Pancreas (tissue), 10 donors: ENCODE data around the gene CLDND2. TPM values are rescaled to one million over a fixed set of nuclear protein-coding genes. Genes with fewer than 3 reads are reported as not detected.

Experiments used
- ATAC-seq, 4 donors: fragments of 200-7000 bp; cut with Tn5 transposase; one replicate each; pipeline versions ENCODE4 v1.8.0 to v1.9.1; 2020; ENCODE audit warnings: mild to moderate bottlenecking in 4 of 4, moderate library complexity in 4 of 4
- DNase-seq, 6 donors: peaks; one replicate each; pipeline ENCODE4 v3.0.0-alpha.2; 2020
- FAIRE-seq: peaks from 2 replicates; lab custom pipeline; 2012; peaks lifted over from hg19 to GRCh38; lab: Jason Lieb, UNC
- H3K27ac ChIP-seq, 4 donors: fragments of 200-600 bp; sonication (generic); 1 replicate in 3 of 4; 2 replicates in 1 of 4; pipeline versions ENCODE4 v1.5.0 to v1.8.0; 2020
- H3K27me3 ChIP-seq, 4 donors: fragments of 200-600 bp; one replicate each; pipeline ENCODE4 v1.8.0; 2021
- H3K36me3 ChIP-seq, 3 donors: fragments of 200-600 bp; sonication (generic) in 1 of 3; one replicate each; pipeline versions ENCODE4 v1.5.0 to v1.8.0; 2020 to 2021
- H3K4me1 ChIP-seq, 3 donors: fragments of 200-600 bp; one replicate each; pipeline ENCODE4 v1.8.0; 2021
- H3K4me3 ChIP-seq, 4 donors: fragments of 200-600 bp; sonication (generic) in 2 of 4; one replicate each; pipeline versions ENCODE4 v1.5.0 to v1.8.0; 2020 to 2021
- H3K9me3 ChIP-seq, 4 donors: fragments of 200-600 bp; one replicate each; pipeline ENCODE4 v1.8.0; 2021
- WGBS, 2 donors: extraction: QIAGEN DNeasy Blood & Tissue Kit; methylation state at CpG; one replicate each; pipeline ENCODE4 v1.1.7; 2013; 5-methylcytosine and 5-hydroxymethylcytosine counted together
- intact Hi-C, 3 donors: fragments of 100-400 bp; cut with DNase I; formaldehyde crosslinking; loops; one replicate each; pipeline versions ENCODE4 v1.11.1 to v1.14.2; 2022
- polyA plus RNA-seq, 2 donors: library from polyadenylated mRNA; stranded (reverse); fragments of 200-250 nt; gene quantifications; one replicate each; pipeline ENCODE4 v1.2.3, GENCODE V29; 2013
- total RNA-seq, 6 donors: library from RNA; stranded (reverse); fragmentation: NEBNext Ultra II Directional in 4 of 6; extraction: Animal tissue kit (Norgen Biotek cat#: 25700) in 4 of 6; gene quantifications; one replicate each; pipeline versions ENCODE4 v1.2.1 to v1.2.4, GENCODE V29; 2021 to 2023
- TF ChIP-seq, protein P1 (sequence below), 4 donors: fragments of 200-600 bp; sonication (generic) in 3 of 4; IDR thresholded peaks; one replicate each; pipeline versions ENCODE4 v1.5.0 to v1.8.0; 2021; ENCODE audit warnings: antibody characterized with exemption in 4 of 4
- donor health status: healthy with polysubstance abuse.
- donor health status: DM: no; HTN: no; CAD: no; lungs with moderate emphysema.
- donor health status: DM: no; HTN: no; CAD: no.
- donor health status: control.
- donor health status: control.
- donor health status: Bipolar disorder and iron deficiency.
- donor health status: DM: yes; HTN: yes; CAD: no.
- donor health status: DM: no; HTN: no; CAD: no.
- donor health status: DM: no; HTN: no; CAD: no.
- donor health status: DM: yes; HTN: yes; CAD: no.

Gene CLDND2
- total and polyA plus RNA-seq, 8 donors, result 0.46 to 7.7 (median 0.83) TPM; not detected in 1

GRCh38 chr19:51327066-51328001 is 41.5 kb downstream of the CLDND2 start:
- Histone ChIP-seq H3K4me1 (peaks cover 0 to 4% (median 0%) of the 10 kb centered on the region in 3 donors), H3K36me3 (no peaks in the 10 kb centered on the region), H3K27ac (no peak overlapping the region), H3K27me3 (peaks cover 0 to 13% (median 3%) of the 10 kb centered on the region in 4 donors), H3K9me3 (no peaks in the 10 kb centered on the region), H3K4me3 (no peak overlapping the region)
- ATAC-seq, result peak; percentile 53 to 93 (median 73)
- TF ChIP-seq, protein P1, sequence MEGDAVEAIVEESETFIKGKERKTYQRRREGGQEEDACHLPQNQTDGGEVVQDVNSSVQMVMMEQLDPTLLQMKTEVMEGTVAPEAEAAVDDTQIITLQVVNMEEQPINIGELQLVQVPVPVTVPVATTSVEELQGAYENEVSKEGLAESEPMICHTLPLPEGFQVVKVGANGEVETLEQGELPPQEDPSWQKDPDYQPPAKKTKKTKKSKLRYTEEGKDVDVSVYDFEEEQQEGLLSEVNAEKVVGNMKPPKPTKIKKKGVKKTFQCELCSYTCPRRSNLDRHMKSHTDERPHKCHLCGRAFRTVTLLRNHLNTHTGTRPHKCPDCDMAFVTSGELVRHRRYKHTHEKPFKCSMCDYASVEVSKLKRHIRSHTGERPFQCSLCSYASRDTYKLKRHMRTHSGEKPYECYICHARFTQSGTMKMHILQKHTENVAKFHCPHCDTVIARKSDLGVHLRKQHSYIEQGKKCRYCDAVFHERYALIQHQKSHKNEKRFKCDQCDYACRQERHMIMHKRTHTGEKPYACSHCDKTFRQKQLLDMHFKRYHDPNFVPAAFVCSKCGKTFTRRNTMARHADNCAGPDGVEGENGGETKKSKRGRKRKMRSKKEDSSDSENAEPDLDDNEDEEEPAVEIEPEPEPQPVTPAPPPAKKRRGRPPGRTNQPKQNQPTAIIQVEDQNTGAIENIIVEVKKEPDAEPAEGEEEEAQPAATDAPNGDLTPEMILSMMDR (IDR thresholded peaks at IDR 0.05), result no peak
- DNase-seq, result peak in 2 of 6 donors; percentile 28 to 39
- WGBS, 2 donors, result 3 to 5% methylated on average over 65 to 75 of the region's 75 CpGs
- intact Hi-C loops, result no loop called here
- no peak for FAIRE-seq

GRCh38 chr19:51326216-51327065 is 42.4 kb downstream of the CLDND2 start:
- Histone ChIP-seq H3K27ac (no peak overlapping the region), H3K9me3 (no peaks in the 10 kb centered on the region), H3K36me3 (no peaks in the 10 kb centered on the region), H3K27me3 (peaks cover 0 to 13% (median 3%) of the 10 kb centered on the region in 4 donors), H3K4me1 (peaks cover 0 to 4% (median 0%) of the 10 kb centered on the region in 3 donors), H3K4me3 (no peak overlapping the region)
- ATAC-seq, result no peak
- intact Hi-C loops, result no loop called here
- DNase-seq, result no peak
- TF ChIP-seq, protein P1 (IDR thresholded peaks at IDR 0.05), result no peak
- 12 to 13% methylated on average over 30 to 36 of the region's 36 CpGs for WGBS, 2 donors
- FAIRE-seq, result no peak

GRCh38 chr19:51325161-51325976 is 43.4 kb downstream of the CLDND2 start:
- Histone ChIP-seq H3K4me3 (no peak overlapping the region), H3K9me3 (no peaks in the 10 kb centered on the region), H3K27ac (no peak overlapping the region), H3K4me1 (peaks cover 0 to 4% (median 0%) of the 10 kb centered on the region in 3 donors), H3K27me3 (peaks cover 0 to 13% (median 3%) of the 10 kb centered on the region in 4 donors), H3K36me3 (no peaks in the 10 kb centered on the region)
- no peak for DNase-seq
- TF ChIP-seq, protein P1 (IDR thresholded peaks at IDR 0.05), result no peak
- FAIRE-seq, result no peak
- 57 to 69% methylated on average over 24 to 26 of the region's 26 CpGs for WGBS, 2 donors
- ATAC-seq, result no peak
- intact Hi-C loops, result no loop called here

- intact Hi-C loops, result no loop called here
- no peak overlapping the region for H3K4me3 ChIP-seq
- 48 to 56% methylated on average over 6 of the region's 6 CpGs for WGBS, 2 donors
- no peak overlapping the region for H3K27ac ChIP-seq
- TF ChIP-seq, protein P1 (IDR thresholded peaks at IDR 0.05), result no peak
- H3K9me3 ChIP-seq, result no peaks in the 10 kb centered on the region
- peaks cover 0 to 13% (median 3%) of the 10 kb centered on the region in 4 donors for H3K27me3 ChIP-seq
- H3K36me3 ChIP-seq, result no peaks in the 10 kb centered on the region
- DNase-seq (no peak), FAIRE-seq (no peak), ATAC-seq (no peak)
- peaks cover 0 to 4% (median 0%) of the 10 kb centered on the region in 3 donors for H3K4me1 ChIP-seq
These were observed 44.7 kb downstream of the CLDND2 start for GRCh38 chr19:51324167-51324481.
